Measurements from ENCODE around the gene C11orf97.

Gene C11orf97

GRCh38 chr11:94526645-94527438 is 14.6 kb downstream of the C11orf97 start:
- DNase-seq: no peak
- TF ChIP-seq, protein P1, sequence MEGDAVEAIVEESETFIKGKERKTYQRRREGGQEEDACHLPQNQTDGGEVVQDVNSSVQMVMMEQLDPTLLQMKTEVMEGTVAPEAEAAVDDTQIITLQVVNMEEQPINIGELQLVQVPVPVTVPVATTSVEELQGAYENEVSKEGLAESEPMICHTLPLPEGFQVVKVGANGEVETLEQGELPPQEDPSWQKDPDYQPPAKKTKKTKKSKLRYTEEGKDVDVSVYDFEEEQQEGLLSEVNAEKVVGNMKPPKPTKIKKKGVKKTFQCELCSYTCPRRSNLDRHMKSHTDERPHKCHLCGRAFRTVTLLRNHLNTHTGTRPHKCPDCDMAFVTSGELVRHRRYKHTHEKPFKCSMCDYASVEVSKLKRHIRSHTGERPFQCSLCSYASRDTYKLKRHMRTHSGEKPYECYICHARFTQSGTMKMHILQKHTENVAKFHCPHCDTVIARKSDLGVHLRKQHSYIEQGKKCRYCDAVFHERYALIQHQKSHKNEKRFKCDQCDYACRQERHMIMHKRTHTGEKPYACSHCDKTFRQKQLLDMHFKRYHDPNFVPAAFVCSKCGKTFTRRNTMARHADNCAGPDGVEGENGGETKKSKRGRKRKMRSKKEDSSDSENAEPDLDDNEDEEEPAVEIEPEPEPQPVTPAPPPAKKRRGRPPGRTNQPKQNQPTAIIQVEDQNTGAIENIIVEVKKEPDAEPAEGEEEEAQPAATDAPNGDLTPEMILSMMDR (IDR thresholded peaks at IDR 0.05; ENCODE audit: low read depth, low read length): no peak
- Histone ChIP-seq H3K36me3 (no peaks in the 10 kb centered on the region), H3K4me3 (ENCODE audit: low read depth, low read length) (no peak overlapping the region), H3K27me3 (peaks cover 10% of the 10 kb centered on the region), H3K4me1 (no peaks in the 10 kb centered on the region), H3K9me3 (no peaks in the 10 kb centered on the region)

- TF ChIP-seq, protein P1 (IDR thresholded peaks at IDR 0.05; ENCODE audit: low read depth, low read length): no peak
- no peak for DNase-seq
- H3K4me1 ChIP-seq: no peaks in the 10 kb centered on the region
- peaks cover 25% of the 10 kb centered on the region for H3K27me3 ChIP-seq
- H3K9me3 ChIP-seq: no peaks in the 10 kb centered on the region
- no peak overlapping the region for H3K4me3 ChIP-seq (ENCODE audit: low read depth, low read length)
- no peaks in the 10 kb centered on the region for H3K36me3 ChIP-seq
Measured at GRCh38 chr11:94528551-94528950, 16.3 kb downstream of the C11orf97 start.

DNA sequence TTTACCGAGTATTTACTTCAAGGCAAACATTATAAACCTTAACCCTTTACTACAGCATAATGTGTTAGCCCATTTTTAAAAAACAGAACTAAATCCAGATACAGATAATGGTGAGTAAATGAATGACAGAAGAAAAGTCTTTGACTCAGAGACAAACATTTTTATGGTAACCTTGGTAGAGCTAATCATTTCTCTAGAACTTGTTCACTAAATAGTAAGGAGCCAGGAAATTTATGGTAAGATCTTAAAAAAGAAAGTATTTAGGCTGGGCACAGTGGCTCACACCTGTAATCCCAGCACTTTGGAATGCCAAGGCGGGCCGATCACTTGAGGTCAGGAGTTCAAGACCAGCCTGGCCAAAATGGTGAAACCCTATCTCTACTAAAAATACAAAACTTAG is 19.9 kb downstream of the C11orf97 start:
- Histone ChIP-seq H3K27me3 (peaks cover 32% of the 10 kb centered on the region), H3K36me3 (no peaks in the 10 kb centered on the region), H3K9me3 (no peaks in the 10 kb centered on the region), H3K4me3 (ENCODE audit: low read depth, low read length) (no peak overlapping the region), H3K4me1 (no peaks in the 10 kb centered on the region)
- TF ChIP-seq, protein P1 (IDR thresholded peaks at IDR 0.05; ENCODE audit: low read depth, low read length): no peak
- DNase-seq: no peak

GRCh38 chr11:94533206-94533605 is 20.9 kb downstream of the C11orf97 start:
- no peaks in the 10 kb centered on the region for H3K9me3 ChIP-seq
- no peaks in the 10 kb centered on the region for H3K36me3 ChIP-seq
- no peaks in the 10 kb centered on the region for H3K4me1 ChIP-seq
- TF ChIP-seq, protein P1 (IDR thresholded peaks at IDR 0.05; ENCODE audit: low read depth, low read length): no peak
- DNase-seq: no peak
- H3K4me3 ChIP-seq (ENCODE audit: low read depth, low read length): no peak overlapping the region
- peaks cover 37% of the 10 kb centered on the region for H3K27me3 ChIP-seq

GRCh38 chr11:94533696-94534630 is 21.7 kb downstream of the C11orf97 start:
- Histone ChIP-seq H3K36me3 (no peaks in the 10 kb centered on the region), H3K4me3 (ENCODE audit: low read depth, low read length) (no peak overlapping the region), H3K4me1 (no peaks in the 10 kb centered on the region), H3K9me3 (no peaks in the 10 kb centered on the region), H3K27me3 (peaks cover 37% of the 10 kb centered on the region)
- no peak for DNase-seq
- TF ChIP-seq, protein P1 (IDR thresholded peaks at IDR 0.05; ENCODE audit: low read depth, low read length): no peak

Data from BE2C (cell line).